Keratinocyte (primary cell): ENCODE measurements around the gene KCNK16.

Source experiments
- EZH2 ChIP-seq: IDR thresholded peaks from one replicate; pipeline ENCODE4 v1.6.1; 2012; ENCODE audit warnings: inconsistent platforms, mild to moderate bottlenecking, low read length, moderate library complexity
- TF ChIP-seq, protein P1 (sequence below), 3 experiments: IDR thresholded peaks in 1 of 3; conservative IDR thresholded peaks in 1 of 3; optimal IDR thresholded peaks in 1 of 3; 2 replicates in 2 of 3; 3 replicates in 1 of 3; pipeline versions ENCODE3 to v1.5.1; 2011; ENCODE audit warnings: low read length in 3 of 3, mild to moderate bottlenecking in 3 of 3, moderate library complexity in 2 of 3, control low read depth in 1 of 3, inconsistent platforms in 1 of 3; ENCODE audit not compliant: insufficient read depth in 2 of 3; ENCODE audit errors: extremely low read depth in 1 of 3

DNA sequence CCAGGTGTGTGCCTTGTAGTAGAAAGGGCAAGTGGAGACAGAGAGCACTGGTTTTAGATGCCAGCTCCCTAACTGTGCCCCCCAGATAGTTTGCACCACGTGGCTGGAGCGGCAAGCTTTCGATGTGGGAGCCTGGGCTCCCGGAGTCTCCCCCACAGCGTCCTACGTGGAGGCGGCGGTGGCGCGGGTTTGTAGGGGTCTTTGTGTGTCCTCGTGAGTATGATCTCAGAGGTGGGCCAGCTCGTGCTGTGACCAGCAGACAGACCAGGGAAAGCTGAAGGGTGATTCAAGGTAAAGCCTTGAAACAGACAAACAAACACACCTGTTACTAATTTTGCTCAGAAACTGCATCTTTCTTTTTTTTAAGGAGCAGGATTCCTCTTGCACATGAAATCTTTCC, 5.6 kb upstream of the KCNK16 start:
- TF ChIP-seq, protein P1, sequence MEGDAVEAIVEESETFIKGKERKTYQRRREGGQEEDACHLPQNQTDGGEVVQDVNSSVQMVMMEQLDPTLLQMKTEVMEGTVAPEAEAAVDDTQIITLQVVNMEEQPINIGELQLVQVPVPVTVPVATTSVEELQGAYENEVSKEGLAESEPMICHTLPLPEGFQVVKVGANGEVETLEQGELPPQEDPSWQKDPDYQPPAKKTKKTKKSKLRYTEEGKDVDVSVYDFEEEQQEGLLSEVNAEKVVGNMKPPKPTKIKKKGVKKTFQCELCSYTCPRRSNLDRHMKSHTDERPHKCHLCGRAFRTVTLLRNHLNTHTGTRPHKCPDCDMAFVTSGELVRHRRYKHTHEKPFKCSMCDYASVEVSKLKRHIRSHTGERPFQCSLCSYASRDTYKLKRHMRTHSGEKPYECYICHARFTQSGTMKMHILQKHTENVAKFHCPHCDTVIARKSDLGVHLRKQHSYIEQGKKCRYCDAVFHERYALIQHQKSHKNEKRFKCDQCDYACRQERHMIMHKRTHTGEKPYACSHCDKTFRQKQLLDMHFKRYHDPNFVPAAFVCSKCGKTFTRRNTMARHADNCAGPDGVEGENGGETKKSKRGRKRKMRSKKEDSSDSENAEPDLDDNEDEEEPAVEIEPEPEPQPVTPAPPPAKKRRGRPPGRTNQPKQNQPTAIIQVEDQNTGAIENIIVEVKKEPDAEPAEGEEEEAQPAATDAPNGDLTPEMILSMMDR (optimal IDR thresholded peaks at IDR 0.05 in 1 of 3, IDR thresholded peaks at IDR 0.05 in 1 of 3, conservative IDR thresholded peaks at IDR 0.05 in 1 of 3; ENCODE audit: extremely low read depth in 1 of 3, insufficient read depth in 2 of 3, low read length in 3 of 3) = no peak
- no peak for TF ChIP-seq EZH2
